Measurements from ENCODE around the gene ITGAX. TPM values are rescaled to one million over a fixed set of nuclear protein-coding genes. Genes with fewer than 3 reads are reported as not detected.

The ITGAX gene
- total and polyA plus RNA-seq, 10 of the 15 experiments (the other 5 are each of a cell fraction or from before 2014, with no cell fraction given) = 1.6 to 37.9 (median 17.9) TPM

- TF ChIP-seq, protein P1, sequence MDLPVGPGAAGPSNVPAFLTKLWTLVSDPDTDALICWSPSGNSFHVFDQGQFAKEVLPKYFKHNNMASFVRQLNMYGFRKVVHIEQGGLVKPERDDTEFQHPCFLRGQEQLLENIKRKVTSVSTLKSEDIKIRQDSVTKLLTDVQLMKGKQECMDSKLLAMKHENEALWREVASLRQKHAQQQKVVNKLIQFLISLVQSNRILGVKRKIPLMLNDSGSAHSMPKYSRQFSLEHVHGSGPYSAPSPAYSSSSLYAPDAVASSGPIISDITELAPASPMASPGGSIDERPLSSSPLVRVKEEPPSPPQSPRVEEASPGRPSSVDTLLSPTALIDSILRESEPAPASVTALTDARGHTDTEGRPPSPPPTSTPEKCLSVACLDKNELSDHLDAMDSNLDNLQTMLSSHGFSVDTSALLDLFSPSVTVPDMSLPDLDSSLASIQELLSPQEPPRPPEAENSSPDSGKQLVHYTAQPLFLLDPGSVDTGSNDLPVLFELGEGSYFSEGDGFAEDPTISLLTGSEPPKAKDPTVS (IDR thresholded peaks at IDR 0.05; ENCODE audit: low read depth, low read length) = no peak
- no peak for TF ChIP-seq POU2F2 (IDR thresholded peaks at IDR 0.05; ENCODE audit: borderline replicate concordance, low read depth, low read length)
- TF ChIP-seq GATAD2B (conservative IDR thresholded peaks at IDR 0.05; ENCODE audit: low read depth) = no peak
- TF ChIP-seq ZNF207 (IDR thresholded peaks at IDR 0.05; ENCODE audit: borderline replicate concordance) = no peak
These were observed 1.8 kb downstream of the ITGAX start (continued) for GRCh38 chr16:31356566-31357323.

GRCh38 chr16:31357324-31358109, 2.5 kb downstream of the ITGAX start:
- H2AFZ ChIP-seq (ENCODE audit: control insufficient read depth, low read depth, low read length) = no peak overlapping the region
- ChIA-PET CTCF (interaction anchor here (0.7 to 3.2 kb wide), 8 partner anchors 24 to 511 kb away, joined by 3 to 12 read pairs (median 4); no protein-coding TSS in a partner anchor), SMC1A (ENCODE audit: uncharacterized antibody, unreplicated experiment) (interaction anchor here (0.6 to 1.6 kb wide), 2 partner anchors 154 to 175 kb away, joined by 3 read pairs; no protein-coding TSS in a partner anchor), RAD21 (ENCODE audit: unreplicated experiment) (interaction anchor here (0.7 to 1.6 kb wide), 6 partner anchors 19 to 240 kb away, joined by 3 to 7 read pairs (median 4); partner anchors contain the start of genes FUS, KAT8, PYCARD and ZNF843), POLR2A (no interaction called here)
- intact Hi-C loops (cut with micrococcal nuclease; ENCODE audit: unreplicated experiment) (loop anchor here (10.0 kb wide), 1 partner anchor 517 kb away; the partner anchor contains the start of gene ZNF267), in situ Hi-C loops (cut with MboI) (loop anchor here (10.0 kb wide), 1 partner anchor 517 kb away; the partner anchor contains the start of gene ZNF267)
- H3K36me3 ChIP-seq (ENCODE audit: control insufficient read depth in 2 of 2, insufficient read depth in 2 of 2, low read length in 1 of 2) = no peaks in the 10 kb centered on the region
- no peaks in the 10 kb centered on the region for H3K27me3 ChIP-seq (replicated peaks in 1 of 2; ENCODE audit: control insufficient read depth in 2 of 2, insufficient read depth in 2 of 2, low read length in 1 of 2)
- DNase-seq (ENCODE audit: low read depth, low spot score) = no peak
- no peak overlapping the region for H3K4me3 ChIP-seq
- WGBS (ENCODE audit: insufficient coverage, insufficient replicate concordance, low lambda C conversion rate, missing lambda C conversion rate) = 60% methylated on average over 18 of the region's 18 CpGs
- ATAC-seq = peak; percentile 10; the same call in 2 of the 3 replicates
- H3K4me2 ChIP-seq (ENCODE audit: control insufficient read depth, insufficient read depth) = peak overlapping the region; percentile 42; the same call in 1 of the 2 replicates
- H3K79me2 ChIP-seq (ENCODE audit: control insufficient read depth, insufficient read depth, low read length) = no peaks in the 10 kb centered on the region
- no peaks in the 10 kb centered on the region for H3K9me3 ChIP-seq (replicated peaks; ENCODE audit: control insufficient read depth, insufficient read depth, low read length)
- H3K27ac ChIP-seq (ENCODE audit: control insufficient read depth, insufficient read depth) = no peak overlapping the region
- no peaks in the 10 kb centered on the region for H4K20me1 ChIP-seq (ENCODE audit: control insufficient read depth, insufficient read depth)
- no TSS peak for BruUV-seq (replicated peaks)
- no peak for FAIRE-seq
- H3K9ac ChIP-seq (ENCODE audit: control insufficient read depth, insufficient read depth, low read length) = no peak overlapping the region
- H3K4me1 ChIP-seq (ENCODE audit: control insufficient read depth, insufficient read depth, low read length) = peaks cover 30% of the 10 kb centered on the region
- TF ChIP-seq BHLHE40 (IDR thresholded peaks at IDR 0.05; ENCODE audit: borderline replicate concordance in 1 of 2, low read depth in 2 of 2, low read length in 1 of 2) (peak; percentile 11 to 51; a peak in 1 of 4 replicates), NR2F1 (conservative IDR thresholded peaks at IDR 0.05) (no peak), SPI1 (IDR thresholded peaks at IDR 0.05; ENCODE audit: borderline replicate concordance, insufficient read depth, low read depth, low read length) (no peak), ZNF384 (IDR thresholded peaks at IDR 0.05; ENCODE audit: borderline replicate concordance, low read depth, low read length) (no peak), SMC3 (IDR thresholded peaks at IDR 0.05; ENCODE audit: borderline replicate concordance, low read length) (peak; percentile 22; the same call in 1 of the 2 replicates), ZZZ3 (IDR thresholded peaks at IDR 0.05; ENCODE audit: control insufficient read depth, insufficient read length, low read depth) (no peak), IKZF1 (conservative IDR thresholded peaks at IDR 0.05) (peak; percentile 44; the same call in 1 of the 2 replicates), CTCF (IDR thresholded peaks at IDR 0.05 in 2 of 3, conservative IDR thresholded peaks at IDR 0.05 in 1 of 3; ENCODE audit: control insufficient read depth in 2 of 3, extremely low read depth in 1 of 3, insufficient read depth in 1 of 3, low read depth in 3 of 3, low read length in 3 of 3) (peak in 2 of 3 experiments; percentile 32 to 48; a peak in 2 of 6 replicates)

Data from GM12878 (cell line).